GM18511 (cell line): ENCODE data around the gene GMPS.

Experiments used
- ATAC-seq: cut with Tn5 transposase; IDR thresholded peaks from one replicate; pipeline ENCODE4 v1.9.1; 2021; ENCODE audit warnings: mild to moderate bottlenecking, moderate library complexity; ENCODE audit not compliant: unreplicated experiment

Gene GMPS

DNA sequence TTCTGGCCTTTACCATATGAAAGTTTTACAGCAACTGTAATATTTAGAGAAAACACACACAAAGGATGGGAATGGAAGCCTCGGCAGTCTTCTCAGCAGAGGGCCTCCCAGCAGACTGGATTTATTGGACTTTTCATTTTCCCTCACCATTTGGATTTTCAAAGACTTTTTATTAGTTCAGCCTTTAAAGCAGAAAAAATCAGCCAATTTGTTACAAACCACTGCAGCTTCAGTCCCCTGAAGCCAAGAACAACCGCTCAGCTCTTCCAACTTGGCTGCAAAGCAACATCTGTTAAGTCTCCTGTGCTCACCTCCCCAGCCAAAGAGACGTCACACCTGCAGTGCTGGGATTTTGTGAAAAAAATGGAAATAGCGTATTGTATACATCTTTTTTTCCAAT lies 120.8 kb downstream of the GMPS start:
- no peak for ATAC-seq

DNA sequence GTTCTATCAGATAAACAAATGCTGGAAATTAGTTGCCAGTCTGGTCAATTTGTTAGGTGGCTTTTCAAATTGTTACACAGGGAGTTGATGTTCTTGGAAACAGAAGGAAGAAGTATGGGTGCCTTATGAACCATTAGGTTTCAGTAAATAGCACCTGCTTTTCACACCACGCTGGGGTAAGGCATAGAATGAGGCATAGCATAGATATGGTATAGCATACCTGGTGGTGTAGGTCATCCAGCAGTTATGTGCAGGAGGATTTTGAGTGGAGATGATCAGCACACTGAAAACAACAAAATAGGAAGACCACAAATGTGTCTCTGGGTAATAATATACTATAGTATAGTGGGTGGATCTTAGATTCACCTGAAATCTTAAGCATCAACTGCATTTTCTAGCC lies 121.4 kb downstream of the GMPS start:
- ATAC-seq = no peak
